ENCODE measurements around the gene MESP1.

Gene MESP1

DNA sequence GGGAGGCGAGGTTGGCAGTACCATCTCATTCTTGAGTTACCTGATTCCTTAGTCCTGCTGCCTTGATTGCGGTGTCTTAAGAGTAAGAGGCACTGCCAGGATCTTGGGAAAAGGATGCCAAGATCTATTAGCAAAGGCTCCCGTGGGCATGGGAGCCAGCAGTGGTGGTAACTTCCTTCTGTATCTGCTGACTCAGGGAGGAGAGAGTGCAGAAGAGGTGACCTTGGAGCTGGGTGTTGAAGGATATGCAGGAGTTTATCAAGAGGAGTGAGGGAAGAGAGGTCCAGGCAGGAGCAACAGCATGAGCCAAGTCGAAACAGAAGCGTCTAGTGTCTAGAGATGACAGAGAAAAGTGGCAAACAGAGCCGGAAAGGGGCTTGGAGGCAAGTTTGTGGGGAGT, 29.6 kb upstream of the MESP1 start:
- no peak for DNase-seq

DNA sequence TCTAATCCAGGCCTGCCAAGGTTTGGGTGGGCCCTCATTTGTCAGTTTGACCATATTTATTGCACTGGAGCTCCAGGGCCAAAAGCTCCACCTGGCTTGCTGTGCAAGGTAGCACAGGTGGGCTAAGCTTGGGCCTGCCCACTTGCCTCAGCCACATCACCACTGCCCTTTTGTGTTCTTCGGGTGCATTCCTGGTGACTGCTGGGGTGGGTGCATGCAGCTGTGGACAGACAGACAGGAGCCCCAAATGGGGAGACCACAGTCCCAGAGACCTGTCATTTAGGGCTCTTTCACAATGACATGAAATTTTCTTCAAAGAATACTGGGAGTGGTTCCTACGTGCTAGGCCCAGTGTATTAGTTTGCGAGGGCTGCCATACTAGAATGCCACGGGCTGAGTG, 27.8 kb upstream of the MESP1 start:
- DNase-seq, result no peak

DNA sequence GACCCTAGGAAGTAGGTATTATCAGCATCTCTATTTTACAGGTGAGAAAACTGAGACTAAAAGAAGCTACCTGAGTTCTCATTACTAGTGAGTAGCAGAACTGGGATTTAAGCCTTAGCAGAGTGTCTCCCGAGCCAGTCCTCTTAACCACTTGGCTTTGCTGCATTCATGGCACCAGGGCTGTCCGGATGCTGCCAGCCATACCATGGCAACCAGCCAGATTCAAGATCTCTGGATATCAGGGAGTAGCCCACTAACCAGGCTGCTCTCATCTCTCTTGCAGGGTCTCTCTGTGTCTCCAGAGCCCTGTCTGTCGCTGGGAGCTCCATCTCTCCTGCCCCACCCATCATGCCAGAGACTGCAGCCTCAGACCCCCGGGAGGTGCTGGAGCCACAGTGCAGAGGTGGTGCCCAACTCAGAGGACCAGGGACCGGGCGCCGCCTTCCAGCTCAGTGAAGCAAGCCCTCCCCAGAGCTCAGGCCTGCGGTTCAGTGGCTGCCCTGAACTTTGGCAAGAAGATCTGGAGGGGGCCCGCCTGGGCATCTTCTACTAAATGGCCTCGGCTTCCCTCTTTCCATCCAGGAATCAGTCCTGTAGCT, 26.8 kb upstream of the MESP1 start:
- no peak for DNase-seq

DNA sequence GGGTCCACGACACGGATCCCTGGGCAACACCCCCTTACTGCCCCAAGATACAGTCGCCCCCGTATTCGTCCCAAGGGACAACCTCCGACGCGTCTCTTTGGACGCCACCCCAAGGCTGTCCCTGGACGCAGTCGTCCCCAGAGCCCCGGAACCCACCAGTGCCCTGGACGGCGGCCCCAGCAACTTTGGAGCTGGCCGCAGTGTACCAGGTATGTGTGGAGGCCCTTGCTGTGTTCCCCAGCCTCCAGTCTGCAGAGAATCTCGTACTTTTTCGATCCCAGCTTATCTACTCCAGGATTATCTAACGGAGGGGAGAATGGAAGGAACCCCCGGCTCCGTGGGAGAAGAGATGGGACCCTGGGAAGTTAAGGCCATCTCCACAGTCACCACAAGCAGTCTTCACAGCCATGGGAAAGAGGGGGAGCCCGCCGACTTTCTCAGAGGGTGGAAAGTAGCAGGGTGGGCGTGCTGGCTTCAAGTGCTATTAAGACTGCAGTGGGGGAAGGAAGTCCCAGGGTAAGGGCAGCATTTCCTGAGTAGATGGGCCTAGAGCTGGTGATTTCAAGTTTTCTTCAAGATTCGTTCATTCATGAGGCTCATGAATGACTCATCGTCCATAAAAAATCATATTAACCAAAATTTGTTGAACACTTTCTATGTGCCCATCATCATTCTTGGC, 26.2 kb upstream of the MESP1 start:
- no peak for DNase-seq

DNA sequence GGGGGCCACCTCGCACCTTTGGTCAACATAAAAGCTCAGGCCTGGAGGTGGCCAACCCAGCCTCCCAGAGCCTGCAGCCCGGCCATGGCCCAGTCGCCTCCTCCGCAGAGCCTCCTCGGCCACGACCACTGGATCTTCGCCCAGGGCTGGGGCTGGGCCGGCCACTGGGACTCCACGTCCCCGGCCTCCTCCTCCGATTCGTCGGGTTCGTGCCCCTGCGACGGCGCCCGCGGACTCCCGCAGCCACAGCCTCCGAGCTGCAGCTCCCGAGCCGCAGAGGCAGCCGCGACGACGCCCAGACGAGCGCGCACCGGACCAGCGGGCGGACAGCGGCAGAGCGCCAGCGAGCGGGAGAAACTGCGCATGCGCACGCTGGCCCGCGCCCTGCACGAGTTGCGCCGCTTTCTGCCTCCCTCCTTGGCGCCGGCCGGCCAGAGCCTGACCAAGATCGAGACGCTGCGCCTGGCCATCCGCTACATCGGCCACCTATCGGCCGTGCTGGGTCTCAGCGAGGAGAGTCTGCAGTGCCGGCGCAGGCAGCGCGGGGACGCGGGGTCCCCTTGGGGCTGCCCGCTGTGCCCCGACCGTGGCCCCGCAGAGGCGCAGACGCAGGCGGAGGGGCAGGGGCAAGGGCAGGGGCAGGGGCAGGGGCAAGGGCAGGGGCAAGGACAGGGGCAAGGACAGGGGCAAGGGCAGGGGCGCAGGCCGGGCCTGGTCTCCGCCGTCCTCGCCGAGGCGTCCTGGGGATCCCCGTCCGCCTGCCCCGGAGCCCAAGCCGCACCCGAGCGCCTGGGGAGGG, 25.4 kb upstream of the MESP1 start, which contains the start of gene MESP2:
Gene MESP2, plus strand, starts transcription at position 59 of the 799 bp plus-strand sequence. Its CDS starts 26 bp downstream, at position 85.
- DNase-seq, result peak; percentile 11

DNA sequence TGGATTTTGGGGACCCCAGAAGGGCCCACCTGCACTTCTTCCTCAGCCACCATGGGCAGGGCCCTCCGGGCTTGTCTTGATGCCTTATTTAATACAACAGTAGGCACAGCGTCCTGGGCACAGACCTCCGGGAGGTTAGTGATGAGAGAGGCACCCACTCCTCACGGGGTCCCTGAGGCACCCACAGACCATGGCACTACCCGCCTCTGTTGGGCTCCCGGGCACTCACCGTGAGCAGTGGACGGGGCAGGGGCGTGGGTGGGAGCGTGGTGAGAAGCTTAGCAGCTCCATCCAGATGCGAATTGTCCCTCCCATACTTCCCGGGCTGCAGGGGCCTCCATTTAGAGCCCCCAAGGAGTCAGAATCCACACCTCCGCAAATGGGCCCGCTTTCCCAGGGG, 24.8 kb upstream of the MESP1 start:
- DNase-seq, result no peak

DNA sequence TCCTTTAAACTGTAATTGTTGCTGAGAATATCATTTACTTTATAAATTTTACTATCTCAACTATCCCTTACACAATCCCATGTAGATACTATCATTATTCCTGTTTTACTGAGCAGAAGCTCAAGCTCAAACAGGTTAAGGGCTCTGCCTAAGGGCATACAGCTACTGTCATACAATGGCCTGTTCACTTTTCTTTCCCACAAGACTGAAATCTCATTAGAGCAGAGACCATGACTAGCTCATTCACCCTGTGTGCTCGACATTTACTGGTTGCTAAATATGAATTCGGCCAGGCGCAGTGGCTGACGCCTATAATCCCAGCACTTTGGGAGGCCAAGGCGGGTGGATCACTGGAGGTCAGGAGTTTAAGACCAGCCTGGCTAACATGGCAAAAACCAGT, 23.4 kb upstream of the MESP1 start:
- DNase-seq, result no peak

DNA sequence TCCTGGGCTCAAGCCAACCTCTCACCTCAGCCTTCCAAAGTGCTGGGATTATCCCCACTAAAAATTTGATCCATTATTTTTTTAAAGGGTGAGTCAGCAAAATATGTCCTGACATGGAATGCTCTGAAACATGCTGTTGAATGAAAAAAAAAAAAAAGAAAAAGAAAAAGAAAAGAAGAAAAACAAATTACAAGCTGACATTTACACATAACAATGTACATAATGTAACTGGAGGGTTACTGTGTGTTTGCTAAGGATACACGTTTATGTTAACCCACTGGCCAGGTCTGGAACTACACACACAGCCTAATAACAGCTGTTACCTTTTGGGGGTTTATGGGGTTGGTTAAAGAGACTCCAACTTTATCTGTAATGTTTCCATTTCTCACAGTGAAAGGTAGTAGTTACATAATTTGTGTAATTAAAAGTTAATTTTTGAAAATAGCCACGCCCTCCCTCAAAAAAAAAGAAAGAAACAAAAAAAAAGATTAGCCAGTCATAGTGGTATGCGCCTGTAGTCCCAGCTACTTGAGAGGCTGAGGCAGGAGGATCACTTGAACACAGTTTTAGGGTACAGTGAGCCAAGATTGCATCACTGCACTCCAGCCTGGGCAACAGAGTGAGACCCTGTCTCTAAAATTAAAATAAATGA, 22.0 kb upstream of the MESP1 start:
- DNase-seq, result no peak

DNA sequence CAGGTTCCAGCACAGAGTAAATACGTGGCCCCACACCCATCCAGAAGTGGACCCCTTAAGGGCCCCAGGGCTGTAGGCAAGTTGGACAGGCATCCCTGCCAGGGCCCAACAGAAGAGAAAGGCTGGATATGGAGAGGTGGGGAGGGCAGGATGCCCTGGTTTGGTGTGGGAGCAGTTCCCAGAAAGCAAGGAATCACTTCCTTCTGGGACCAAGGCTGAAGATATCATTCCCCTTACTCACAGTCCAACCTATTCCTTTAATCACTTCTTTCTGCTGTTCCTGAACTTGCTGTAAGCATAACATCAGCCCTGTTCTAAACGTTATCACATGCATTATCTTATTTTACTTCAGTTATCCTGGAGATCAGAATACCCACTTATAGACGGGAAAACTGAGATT, 19.0 kb upstream of the MESP1 start:
- DNase-seq, result no peak

DNA sequence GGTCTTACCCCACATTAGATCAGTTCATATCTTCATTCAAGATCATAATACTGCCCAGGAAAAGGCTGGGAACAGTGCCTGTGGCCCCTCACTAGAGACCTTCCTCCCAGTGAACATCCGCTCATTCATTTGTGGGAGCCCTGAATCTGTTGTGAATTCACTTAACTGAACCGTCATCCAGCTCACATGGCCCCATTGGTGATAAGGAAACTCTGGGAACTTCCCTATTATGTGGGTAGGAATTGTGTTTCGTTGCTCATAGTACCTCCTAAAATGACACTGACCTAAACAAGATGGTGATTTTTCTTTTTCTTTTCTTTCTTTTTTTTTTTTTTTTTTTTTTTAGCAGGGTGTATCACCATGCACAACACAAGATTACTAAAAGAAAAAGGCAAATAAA, 18.3 kb upstream of the MESP1 start:
- no peak for DNase-seq

DNA sequence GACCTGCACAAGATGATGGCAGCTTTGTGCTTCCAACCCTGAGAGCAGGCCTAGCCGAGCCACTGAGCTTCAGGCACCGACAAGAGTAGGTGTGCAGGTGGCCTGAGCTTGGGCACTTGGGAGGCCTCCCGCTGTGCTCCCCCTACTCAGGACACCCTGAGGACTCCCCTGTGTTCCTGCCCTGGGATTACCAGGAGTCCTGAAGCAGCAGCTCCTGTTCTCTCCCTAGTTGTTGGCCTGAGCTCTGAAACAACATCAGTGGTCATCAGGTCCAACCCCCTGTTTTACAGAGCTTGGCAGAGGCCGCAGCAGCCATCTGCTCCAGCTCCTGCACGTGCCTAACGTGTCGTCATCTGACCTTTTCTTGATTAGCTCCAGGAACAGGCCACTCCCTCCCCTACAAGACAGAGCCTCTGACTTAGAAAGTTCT, 17.0 kb upstream of the MESP1 start:
- no peak for DNase-seq

DNA sequence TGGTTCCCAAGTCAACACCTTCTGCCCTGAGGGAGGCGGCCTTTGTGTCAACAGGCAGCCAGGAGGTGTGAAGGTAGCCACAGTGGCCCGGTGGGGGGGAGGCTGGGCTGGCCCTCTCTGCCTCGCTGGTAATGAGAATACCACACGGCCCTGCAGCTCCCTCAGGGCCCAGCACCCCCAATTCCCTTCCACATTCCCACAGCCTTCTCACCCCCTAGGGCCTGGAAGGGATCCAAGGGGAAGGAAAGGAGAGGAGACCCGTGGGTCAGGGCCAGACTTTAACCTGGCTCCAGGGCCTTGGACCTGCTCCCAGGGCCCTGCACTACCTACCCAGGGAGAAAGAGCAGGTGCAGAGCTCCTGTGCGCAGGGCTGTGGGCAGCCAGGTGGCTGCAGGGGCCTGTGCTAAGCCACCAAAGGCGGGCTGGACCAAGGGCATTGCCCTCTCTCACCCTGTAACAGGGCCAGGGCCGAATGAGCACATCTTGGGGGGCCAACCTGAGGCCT, 16.4 kb upstream of the MESP1 start:
- DNase-seq, result no peak

DNA sequence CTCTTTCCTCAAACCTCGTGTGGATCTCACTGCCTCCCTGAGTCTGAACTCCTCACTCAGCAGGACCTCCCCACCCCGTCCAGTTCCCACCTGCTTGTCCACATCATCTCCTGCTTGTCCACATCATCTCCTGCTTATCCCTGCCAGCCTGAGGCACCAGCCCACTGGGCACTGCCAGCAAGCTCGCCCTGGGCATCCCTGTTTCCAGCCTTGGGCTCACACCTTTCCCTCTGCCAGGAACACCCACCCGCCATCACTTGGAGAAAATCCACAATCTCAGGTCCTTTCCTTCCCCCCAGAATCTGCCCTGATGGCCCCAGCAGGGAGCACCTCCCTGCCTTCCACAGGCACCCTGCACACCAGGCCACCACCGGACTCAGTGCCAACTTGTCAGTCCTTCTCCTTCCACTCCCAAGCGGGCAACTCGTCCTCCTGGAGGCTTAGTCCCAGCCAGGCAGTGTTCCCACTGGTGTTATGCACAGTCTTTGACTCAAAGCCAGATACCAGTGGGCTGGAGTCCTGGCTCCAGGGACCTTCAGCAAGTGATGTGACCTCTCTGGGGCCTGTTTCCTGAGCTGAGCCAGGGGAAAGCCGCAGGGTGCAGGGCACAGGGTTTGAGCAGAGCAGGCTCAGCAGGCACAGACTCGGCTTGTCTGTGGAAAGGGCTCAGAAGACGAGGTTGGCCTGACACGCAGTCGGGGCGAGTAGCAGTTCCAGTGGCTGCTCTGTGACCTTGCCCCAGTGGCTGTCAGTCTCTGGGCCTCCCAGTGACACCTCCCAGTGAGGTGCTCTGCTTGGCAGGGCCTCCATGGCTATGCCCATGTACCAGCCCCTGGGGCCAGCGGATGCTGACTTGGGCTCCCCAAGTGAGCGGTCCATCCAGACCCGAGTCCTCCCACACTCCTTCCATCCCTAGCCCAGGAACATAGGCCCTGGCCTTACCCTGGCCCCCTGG, 15.6 kb upstream of the MESP1 start:
- no peak for DNase-seq

DNA sequence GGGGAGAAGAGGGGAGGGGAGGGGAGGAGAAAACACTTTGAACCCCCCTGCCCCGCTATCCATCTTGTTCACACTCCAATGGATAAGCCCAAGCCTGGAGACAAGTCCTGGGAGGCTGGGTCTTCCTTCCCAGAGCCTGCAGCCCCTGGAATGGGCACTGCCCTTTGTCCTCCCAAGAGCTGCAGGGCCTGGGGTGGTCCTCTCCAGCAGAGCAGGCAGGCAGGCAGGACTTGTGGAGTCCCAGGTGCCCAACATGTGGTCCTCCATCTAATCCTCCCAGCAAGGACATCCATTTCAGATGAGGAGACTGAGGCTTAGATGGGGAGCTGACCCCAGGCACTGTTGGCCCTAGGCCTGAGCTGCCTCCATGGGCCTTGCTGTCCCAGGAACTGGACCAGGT, 14.6 kb upstream of the MESP1 start:
- no peak for DNase-seq

DNA sequence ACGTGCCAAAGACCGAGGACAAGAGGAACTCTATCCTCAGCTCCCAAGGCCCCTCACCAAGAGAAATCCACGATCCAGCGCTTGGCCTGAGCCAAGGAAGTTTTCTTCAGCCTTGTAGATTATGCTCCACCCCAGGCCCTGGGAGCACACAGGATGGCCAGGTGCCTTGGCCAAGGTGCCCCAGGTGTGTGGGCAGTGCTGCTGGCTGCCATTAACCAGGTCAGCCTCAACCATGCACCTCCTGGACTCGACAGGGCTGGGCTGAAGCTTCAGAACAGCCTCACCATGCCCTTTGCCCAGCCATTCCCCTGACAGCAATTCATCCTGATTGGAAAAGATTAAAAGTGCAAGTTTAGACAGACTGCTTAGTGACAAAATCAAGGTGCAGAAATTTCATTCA, 10.9 kb upstream of the MESP1 start:
- DNase-seq, result no peak

DNA sequence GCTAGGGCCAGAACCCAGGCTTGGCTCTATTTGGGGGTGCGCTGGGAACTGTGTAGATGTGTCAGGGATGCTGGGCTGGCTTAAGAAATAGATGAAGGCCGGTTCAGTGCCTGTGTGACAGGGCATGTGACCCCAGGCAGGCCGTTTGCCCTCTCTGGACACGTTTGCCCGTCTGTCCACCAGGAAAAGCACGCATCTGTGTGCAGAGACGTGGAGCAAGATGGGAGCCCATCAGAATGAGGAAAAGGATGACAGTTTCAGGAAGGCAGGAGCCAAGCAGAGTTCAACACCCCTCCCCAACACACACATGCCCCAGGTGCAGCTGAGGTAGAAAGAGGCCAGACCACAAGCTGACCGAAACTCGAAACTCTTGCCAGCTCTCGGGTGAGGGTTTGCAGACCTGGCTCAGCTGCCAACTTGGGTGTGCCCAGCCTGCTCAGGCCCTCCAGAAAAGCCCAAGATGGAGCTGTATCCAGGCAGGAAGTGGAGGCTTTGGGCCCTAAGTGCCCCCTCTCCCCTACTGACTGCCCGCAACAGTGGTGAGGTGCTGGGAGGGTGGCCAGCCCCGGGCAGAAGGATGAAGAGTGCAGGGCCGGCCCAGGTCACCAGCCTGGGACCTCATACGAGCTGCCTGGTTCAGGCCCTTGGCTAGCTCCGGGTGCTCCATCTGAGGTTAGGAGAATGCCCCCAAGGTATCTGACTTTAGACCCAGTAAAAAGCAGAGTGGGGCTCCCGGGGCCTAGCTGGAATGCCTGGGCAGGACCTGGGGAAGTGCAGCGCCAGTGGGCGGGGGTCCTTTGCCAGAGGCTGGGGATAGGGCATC, 10.2 kb upstream of the MESP1 start:
- DNase-seq, result no peak

DNA sequence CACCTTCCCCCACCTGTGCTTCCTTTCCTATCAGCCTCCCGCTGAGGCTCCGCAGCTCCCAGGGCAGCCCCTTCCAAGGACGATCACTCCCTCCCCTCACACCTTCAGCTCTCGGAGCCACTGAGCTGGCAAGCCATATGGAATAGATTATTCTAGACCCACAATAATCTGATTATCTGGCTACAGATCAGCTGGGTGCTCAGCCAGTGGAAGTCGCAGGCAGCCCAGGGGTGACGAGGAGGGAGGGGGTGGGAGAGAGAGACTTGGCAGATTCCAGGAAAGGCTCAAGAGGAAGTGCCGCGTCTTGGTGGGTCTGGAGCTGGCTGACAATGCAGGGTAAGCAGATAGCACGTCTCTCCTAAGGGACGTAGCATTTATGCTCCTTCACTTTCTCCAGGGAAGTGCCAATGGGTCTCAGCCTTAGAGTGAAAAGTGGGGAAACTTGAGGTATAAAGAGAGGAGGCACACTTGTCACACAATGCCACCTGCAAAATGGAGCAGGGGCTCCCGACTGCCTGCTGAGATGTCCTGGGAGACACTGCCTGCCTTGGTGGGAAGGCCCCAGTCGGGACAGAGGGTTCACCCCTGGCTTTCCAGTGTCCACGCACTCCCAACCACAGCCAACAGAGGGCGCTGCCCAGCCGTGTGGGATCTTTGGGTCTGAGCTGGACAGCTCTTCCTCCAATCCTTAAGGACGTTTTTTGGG, 9.4 kb upstream of the MESP1 start:
- DNase-seq, result peak; percentile 36

DNA sequence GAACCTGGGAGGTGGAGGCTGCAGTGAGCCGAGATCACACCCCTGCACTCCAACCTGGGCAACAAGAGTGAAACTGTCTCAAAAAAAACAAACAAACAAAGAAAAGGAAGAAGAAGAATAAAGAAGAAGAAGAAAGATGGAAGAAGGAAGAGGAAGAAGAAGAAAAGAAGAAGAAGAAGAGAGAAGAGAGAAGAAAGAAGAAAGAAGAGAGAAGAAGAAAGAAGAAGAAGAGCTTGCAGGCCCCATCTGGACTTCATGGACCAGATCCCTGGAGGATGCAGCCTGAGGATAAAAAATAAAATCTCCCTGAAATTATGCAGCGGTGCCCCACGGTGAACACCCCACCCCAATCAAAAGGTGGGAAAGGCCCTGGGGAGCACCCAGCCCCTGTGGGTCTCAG, 8.8 kb upstream of the MESP1 start:
- no peak for DNase-seq

DNA sequence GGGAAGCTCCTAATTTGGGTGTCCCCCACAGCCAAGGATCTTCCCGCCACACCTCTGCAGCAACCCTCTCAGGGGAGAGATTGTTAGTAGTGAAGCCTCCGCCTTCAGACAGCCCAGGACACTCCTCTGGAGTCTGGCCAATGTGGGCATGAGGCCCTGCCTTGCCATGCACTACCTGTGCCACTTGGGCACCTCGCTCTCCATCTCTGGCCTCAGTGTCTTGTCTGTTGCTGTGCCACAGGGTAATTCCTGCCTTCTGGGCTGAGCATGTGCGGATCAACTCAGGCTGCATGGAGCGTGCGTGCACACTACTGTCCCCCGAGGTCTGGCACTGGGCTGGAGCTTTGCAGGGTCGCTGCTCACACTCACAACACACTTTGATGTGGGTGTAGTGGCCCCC, 7.9 kb upstream of the MESP1 start:
- no peak for DNase-seq

DNA sequence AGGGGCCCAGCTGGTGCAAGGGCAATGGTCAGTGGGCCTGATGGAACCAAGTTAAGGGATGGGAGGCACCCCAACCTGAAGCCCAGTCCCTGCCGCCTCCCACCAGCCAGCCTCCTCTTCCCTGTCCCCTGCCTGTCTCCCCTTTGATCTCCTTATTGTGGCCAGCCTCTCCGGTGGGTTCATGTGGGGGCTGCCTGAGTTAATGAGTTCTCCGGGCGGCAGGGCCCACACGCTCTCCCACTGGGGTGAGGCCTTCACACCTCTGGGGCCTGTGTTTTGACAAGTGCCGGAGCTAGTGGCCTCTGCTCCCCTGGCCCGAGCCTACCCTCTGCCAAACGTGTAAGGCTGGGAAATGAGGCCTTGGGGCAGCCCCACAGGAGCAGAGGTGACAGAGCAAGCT, 7.2 kb upstream of the MESP1 start:
- no peak for DNase-seq

DNA sequence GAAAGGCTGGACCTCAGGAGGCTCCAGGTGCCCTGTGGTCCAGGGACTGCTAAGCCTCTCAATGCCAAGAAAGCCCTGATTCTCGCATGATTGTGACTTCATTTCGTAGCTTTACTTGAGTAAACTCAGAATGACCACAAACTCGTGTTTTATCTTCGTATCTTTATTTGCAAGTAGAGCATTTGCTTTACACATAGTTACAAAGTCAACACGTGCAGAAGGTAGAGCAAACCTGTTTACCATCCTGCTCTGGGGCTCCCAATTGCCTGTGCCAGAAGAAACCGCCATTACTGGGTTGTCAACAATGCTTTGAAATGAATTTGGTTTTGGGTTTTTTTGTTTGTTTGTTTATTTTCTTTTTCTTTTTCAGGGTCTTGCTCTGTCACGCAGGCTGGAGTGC, 5.8 kb upstream of the MESP1 start:
- DNase-seq, result no peak
